Smooth muscle cell (in vitro differentiated cells): ENCODE data around the gene FCRLB. TPM values are rescaled to one million over a fixed set of nuclear protein-coding genes. Genes with fewer than 3 reads are reported as not detected.

ENCODE experiments used
- DNase-seq: peaks from one replicate; lab custom pipeline; 2025; ENCODE audit not compliant: unreplicated experiment; lab: John Stamatoyannopoulos, UW
- H2AFZ ChIP-seq: fragments of 200-600 bp; sonication (generic); 2 replicates; pipeline ENCODE4 v1.6.0; 2016; ENCODE audit warnings: antibody characterized with exemption, low read depth, mild to moderate bottlenecking
- H3F3A ChIP-seq: fragments of 200-600 bp; sonication (generic); 2 replicates; pipeline ENCODE4 v1.6.0; 2017; ENCODE audit warnings: antibody characterized with exemption, low read depth
- H3K27ac ChIP-seq: fragments of 200-600 bp; sonication (generic); 2 replicates; pipeline ENCODE4 v1.5.1; 2016; ENCODE audit warnings: low read depth, mild to moderate bottlenecking
- H3K27me3 ChIP-seq: fragments of 200-600 bp; sonication (generic); 2 replicates; pipeline ENCODE4 v1.6.1; 2016; ENCODE audit warnings: low read depth, mild to moderate bottlenecking
- H3K36me3 ChIP-seq: fragments of 200-600 bp; sonication (generic); 2 replicates; pipeline ENCODE4 v1.5.1; 2016; ENCODE audit warnings: low read depth
- H3K4me1 ChIP-seq: fragments of 200-600 bp; sonication (generic); 2 replicates; pipeline ENCODE4 v1.5.1; 2016; ENCODE audit warnings: low read depth
- H3K4me2 ChIP-seq: fragments of 200-600 bp; sonication (generic); 2 replicates; pipeline ENCODE4 v1.6.0; 2016; ENCODE audit warnings: mild to moderate bottlenecking
- H3K4me3 ChIP-seq: fragments of 200-600 bp; sonication (generic); 2 replicates; pipeline ENCODE4 v1.5.1; 2016; ENCODE audit warnings: mild to moderate bottlenecking
- H3K79me2 ChIP-seq: fragments of 200-600 bp; sonication (generic); 2 replicates; pipeline ENCODE4 v1.6.0; 2016; ENCODE audit warnings: low read depth, mild to moderate bottlenecking
- H3K9ac ChIP-seq: fragments of 200-600 bp; sonication (generic); 2 replicates; pipeline ENCODE4 v1.6.0; 2016; ENCODE audit warnings: low read depth
- H3K9me3 ChIP-seq: fragments of 200-600 bp; sonication (generic); replicated peaks from 2 replicates; pipeline ENCODE4 v1.5.1; 2016; ENCODE audit warnings: low read depth
- H4K20me1 ChIP-seq: fragments of 200-600 bp; sonication (generic); 2 replicates; pipeline ENCODE4 v1.6.0; 2016; ENCODE audit warnings: low read depth
- CTCF ChIP-seq: fragments of 200-600 bp; sonication (generic); IDR thresholded peaks from 2 replicates; pipeline ENCODE4 v1.5.1; 2017; ENCODE audit warnings: borderline replicate concordance, mild to moderate bottlenecking, antibody characterized with exemption; ENCODE audit not compliant: insufficient read depth, poor library complexity, severe bottlenecking
- WGBS: methylation state at CpG from one replicate; pipeline ENCODE4 v1.1.7; 2016; ENCODE audit warnings: low lambda C conversion rate; 5-methylcytosine and 5-hydroxymethylcytosine counted together
- polyA plus RNA-seq: library from polyadenylated mRNA; unstranded; fragments of >200 nt; fragmentation: Nextera tagmentation; extraction: Ambion mirVana; gene quantifications from 2 replicates; pipeline ENCODE4 v1.2.1, GENCODE V29; 2016
- total RNA-seq: library from RNA; depleted of rRNA; stranded (reverse); fragments of >200 nt; gene quantifications from 2 replicates; pipeline ENCODE4 v1.2.3, GENCODE V29; 2014

FCRLB gene
- total and polyA plus RNA-seq, 2 experiments from 2014 or later, result 0.50 to 0.99 TPM

DNA sequence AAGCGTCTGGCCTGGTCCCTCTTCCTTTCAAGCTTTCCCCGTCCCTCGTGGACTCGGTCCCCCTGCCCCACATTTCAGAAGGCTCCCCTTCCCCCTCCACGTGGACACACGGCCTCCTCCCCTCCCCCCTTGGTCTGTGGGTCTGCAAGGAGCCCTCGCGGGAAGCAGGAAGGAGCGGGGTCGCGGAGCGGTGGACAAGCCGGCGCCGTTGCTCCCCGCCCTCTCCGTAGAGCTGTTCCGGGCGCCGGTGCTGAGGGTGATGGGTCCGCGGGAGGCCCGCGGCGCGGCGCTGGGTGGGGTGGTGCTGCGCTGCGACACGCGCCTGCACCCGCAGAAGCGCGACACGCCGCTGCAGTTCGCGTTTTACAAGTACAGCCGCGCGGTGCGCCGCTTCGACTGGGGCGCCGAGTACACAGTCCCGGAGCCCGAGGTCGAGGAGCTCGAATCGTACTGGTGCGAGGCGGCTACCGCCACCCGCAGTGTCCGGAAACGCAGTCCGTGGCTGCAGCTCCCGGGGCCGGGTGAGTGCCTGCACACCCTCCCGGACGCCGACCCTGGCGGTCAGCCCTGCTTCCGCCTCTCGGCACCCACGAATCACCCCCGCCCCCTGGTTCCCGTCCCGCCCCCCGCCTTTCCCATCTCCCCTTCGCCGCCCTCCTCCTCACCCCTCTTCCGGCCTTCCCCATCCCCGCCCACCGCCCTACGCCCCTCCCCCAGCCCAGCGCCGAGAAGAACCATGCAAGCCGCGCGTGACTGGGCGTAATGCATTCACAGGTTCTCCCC, 5.3 kb downstream of the FCRLB start:
- peak; percentile 69 for DNase-seq
- Histone ChIP-seq H3K9ac (no peak overlapping the region), H3K9me3 (no peaks in the 10 kb centered on the region), H3K4me3 (peak overlapping the region; percentile 77), H3K4me2 (peak overlapping the region; percentile 94), H2AFZ (peak overlapping the region; percentile 58), H4K20me1 (no peaks in the 10 kb centered on the region), H3K27me3 (no peaks in the 10 kb centered on the region), H3F3A (peaks cover 4% of the 10 kb centered on the region), H3K27ac (no peak overlapping the region), H3K4me1 (no peaks in the 10 kb centered on the region), H3K36me3 (no peaks in the 10 kb centered on the region), H3K79me2 (no peaks in the 10 kb centered on the region)
- under 1% methylated on average over 54 of the region's 83 CpGs for WGBS
- TF ChIP-seq CTCF, result no peak

DNA sequence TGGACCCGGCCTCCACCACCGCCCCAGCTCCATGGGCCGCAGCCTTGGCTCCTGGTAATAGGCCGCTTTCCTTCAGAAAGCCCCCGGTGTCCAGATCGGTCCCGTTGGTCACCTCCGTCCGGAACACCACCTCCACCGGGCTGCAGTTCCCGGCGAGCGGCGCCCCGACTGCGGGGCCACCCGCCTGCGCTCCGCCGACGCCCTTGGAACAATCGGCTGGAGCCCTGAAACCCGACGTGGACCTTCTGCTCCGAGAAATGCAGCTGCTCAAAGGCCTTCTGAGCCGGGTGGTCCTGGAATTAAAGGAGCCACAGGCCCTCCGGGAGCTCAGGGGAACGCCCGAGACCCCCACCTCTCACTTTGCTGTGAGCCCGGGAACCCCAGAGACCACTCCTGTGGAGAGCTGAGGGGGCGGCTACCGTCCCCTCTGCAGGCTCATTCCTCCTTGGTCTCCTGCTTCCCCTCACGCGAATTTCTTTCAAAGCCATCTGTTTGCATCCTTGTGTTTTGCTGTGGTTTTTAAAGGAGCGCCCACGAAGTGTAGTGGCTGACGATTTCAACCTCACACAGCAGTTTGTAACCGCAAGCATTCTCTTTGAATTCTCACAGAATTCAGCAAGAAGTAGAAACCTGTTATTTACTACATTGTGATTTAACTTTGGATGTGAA, 6.0 kb downstream of the FCRLB start:
- Histone ChIP-seq H3K36me3 (no peaks in the 10 kb centered on the region), H3K4me3 (peak overlapping the region; percentile 77), H2AFZ (peak overlapping the region; percentile 58), H3K79me2 (no peaks in the 10 kb centered on the region), H3K9ac (no peak overlapping the region), H3K4me2 (peak overlapping the region; percentile 94), H3K27ac (peak overlapping the region; percentile 38), H4K20me1 (no peaks in the 10 kb centered on the region), H3K4me1 (no peaks in the 10 kb centered on the region), H3K9me3 (no peaks in the 10 kb centered on the region), H3K27me3 (no peaks in the 10 kb centered on the region), H3F3A (peaks cover 11% of the 10 kb centered on the region)
- TF ChIP-seq CTCF, result no peak
- DNase-seq, result no peak
- WGBS, result 3% methylated on average over 37 of the region's 38 CpGs

DNA sequence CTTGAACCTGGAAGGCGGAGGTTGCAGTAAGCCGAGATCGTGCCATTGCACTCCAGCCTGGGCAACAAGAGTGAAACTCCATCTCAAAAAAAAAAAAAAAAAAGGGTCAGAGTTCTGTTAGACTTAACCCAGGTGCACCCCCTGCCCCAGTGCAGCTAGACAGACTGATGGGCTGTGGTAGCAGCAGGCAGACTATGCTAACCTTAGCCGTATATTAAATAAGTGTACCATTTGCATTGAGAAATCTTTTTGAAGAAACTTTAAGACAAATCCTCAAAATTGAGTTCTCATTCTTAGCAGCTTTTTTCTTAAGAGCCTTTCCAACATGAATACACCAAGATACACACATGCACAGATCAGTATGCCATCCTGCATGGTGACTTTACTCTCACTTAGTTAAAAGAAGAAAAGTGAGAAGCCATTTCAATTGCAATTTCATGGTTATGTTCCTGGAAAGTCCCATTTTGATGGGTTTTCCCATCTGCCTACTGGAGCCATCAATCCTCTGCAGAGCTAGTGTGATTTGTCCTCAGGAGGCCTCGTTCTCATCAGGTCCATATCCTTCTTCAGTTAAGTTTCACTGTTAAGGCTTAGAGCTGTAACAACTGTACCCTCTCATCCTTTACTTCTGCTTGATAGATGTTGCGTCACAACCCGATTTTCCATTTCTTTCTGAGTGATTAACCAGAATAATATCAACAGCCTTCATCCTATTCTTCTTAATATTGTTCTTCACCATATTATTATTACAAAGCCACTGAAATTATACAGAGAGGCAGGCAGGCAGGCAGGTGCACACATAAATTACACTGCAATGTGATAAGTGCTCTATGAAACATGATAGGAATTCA, 7.3 kb downstream of the FCRLB start:
- H3K27ac ChIP-seq, result no peak overlapping the region
- H3K36me3 ChIP-seq, result no peaks in the 10 kb centered on the region
- H3K27me3 ChIP-seq, result no peaks in the 10 kb centered on the region
- H3K9me3 ChIP-seq, result no peaks in the 10 kb centered on the region
- no peak overlapping the region for H2AFZ ChIP-seq
- no peak overlapping the region for H3K4me2 ChIP-seq
- peaks cover 3% of the 10 kb centered on the region for H3K4me1 ChIP-seq
- DNase-seq, result no peak
- WGBS, result 79% methylated on average over 7 of the region's 7 CpGs
- H3F3A ChIP-seq, result peaks cover 17% of the 10 kb centered on the region
- no peak overlapping the region for H3K4me3 ChIP-seq
- no peak overlapping the region for H3K9ac ChIP-seq
- H3K79me2 ChIP-seq, result no peaks in the 10 kb centered on the region
- TF ChIP-seq CTCF, result no peak
- H4K20me1 ChIP-seq, result no peaks in the 10 kb centered on the region
